Measurements from ENCODE around the gene DNAAF1.

Gene DNAAF1

GRCh38 chr16:84181144-84181915, 36.2 kb downstream of the DNAAF1 start:
- no peaks in the 10 kb centered on the region for H3K27me3 ChIP-seq (ENCODE audit: control insufficient read depth, insufficient read depth, low read length)
- no peak overlapping the region for H2AFZ ChIP-seq
- H3K4me1 ChIP-seq, result peaks cover 6% of the 10 kb centered on the region
- H3K9me3 ChIP-seq (ENCODE audit: control insufficient read depth, low read length), result no peaks in the 10 kb centered on the region
- H3K9ac ChIP-seq, result no peak overlapping the region
- H3K4me3 ChIP-seq (ENCODE audit: low read depth, low read length), result no peak overlapping the region
- no peaks in the 10 kb centered on the region for H3K36me3 ChIP-seq (ENCODE audit: control insufficient read depth, insufficient read depth, low read length)
- no peak for TF ChIP-seq CTCF (IDR thresholded peaks at IDR 0.05)
- peaks cover 5% of the 10 kb centered on the region for H3K79me2 ChIP-seq
- H3K27ac ChIP-seq, result no peak overlapping the region
- H3K4me2 ChIP-seq (ENCODE audit: low read length), result no peak overlapping the region

- H3K4me3 ChIP-seq (ENCODE audit: low read depth, low read length), result no peak overlapping the region
- peaks cover 10% of the 10 kb centered on the region for H3K79me2 ChIP-seq
- no peaks in the 10 kb centered on the region for H3K9me3 ChIP-seq (ENCODE audit: control insufficient read depth, low read length)
- H3K36me3 ChIP-seq (ENCODE audit: control insufficient read depth, insufficient read depth, low read length), result no peaks in the 10 kb centered on the region
- no peak overlapping the region for H3K9ac ChIP-seq
- H2AFZ ChIP-seq, result no peak overlapping the region
- H3K4me2 ChIP-seq (ENCODE audit: low read length), result no peak overlapping the region
- H3K4me1 ChIP-seq, result peaks cover 6% of the 10 kb centered on the region
- no peak for TF ChIP-seq CTCF (IDR thresholded peaks at IDR 0.05)
- H3K27ac ChIP-seq, result no peak overlapping the region
- H3K27me3 ChIP-seq (ENCODE audit: control insufficient read depth, insufficient read depth, low read length), result no peaks in the 10 kb centered on the region
Measured at GRCh38 chr16:84182104-84182503, 37.0 kb downstream of the DNAAF1 start.

- H3K4me1 ChIP-seq, result peaks cover 6% of the 10 kb centered on the region
- H3K36me3 ChIP-seq (ENCODE audit: control insufficient read depth, insufficient read depth, low read length), result no peaks in the 10 kb centered on the region
- H3K4me3 ChIP-seq (ENCODE audit: low read depth, low read length), result no peak overlapping the region
- H3K4me2 ChIP-seq (ENCODE audit: low read length), result no peak overlapping the region
- H2AFZ ChIP-seq, result no peak overlapping the region
- peaks cover 10% of the 10 kb centered on the region for H3K79me2 ChIP-seq
- no peak for TF ChIP-seq CTCF (IDR thresholded peaks at IDR 0.05)
- H3K27me3 ChIP-seq (ENCODE audit: control insufficient read depth, insufficient read depth, low read length), result no peaks in the 10 kb centered on the region
- H3K9ac ChIP-seq, result no peak overlapping the region
- H3K9me3 ChIP-seq (ENCODE audit: control insufficient read depth, low read length), result no peaks in the 10 kb centered on the region
- no peak overlapping the region for H3K27ac ChIP-seq
Measured at GRCh38 chr16:84182680-84183571, 37.8 kb downstream of the DNAAF1 start.

- Histone ChIP-seq H3K27ac (no peak overlapping the region), H3K79me2 (peaks cover 10% of the 10 kb centered on the region), H3K4me1 (peaks cover 6% of the 10 kb centered on the region), H3K9me3 (ENCODE audit: control insufficient read depth, low read length) (no peaks in the 10 kb centered on the region), H3K4me2 (ENCODE audit: low read length) (no peak overlapping the region), H3K36me3 (ENCODE audit: control insufficient read depth, insufficient read depth, low read length) (no peaks in the 10 kb centered on the region), H3K4me3 (ENCODE audit: low read depth, low read length) (no peak overlapping the region), H3K9ac (no peak overlapping the region), H2AFZ (no peak overlapping the region), H3K27me3 (ENCODE audit: control insufficient read depth, insufficient read depth, low read length) (no peaks in the 10 kb centered on the region)
- TF ChIP-seq CTCF (IDR thresholded peaks at IDR 0.05), result no peak
Measured at GRCh38 chr16:84183572-84183875, 38.4 kb downstream of the DNAAF1 start.
